ENCODE data around the gene C11orf68. TPM values are rescaled to one million over a fixed set of nuclear protein-coding genes. Genes with fewer than 3 reads are reported as not detected.
"Not testable (repeated sequence)": the region's sequence is repeated elsewhere in the genome, so short reads cannot be mapped to it uniquely, and the experiment has no call there.

Gene C11orf68
- total RNA-seq, 4 donors from 2014 or later = 21.2 to 32.8 (median 26.5) TPM

DNA sequence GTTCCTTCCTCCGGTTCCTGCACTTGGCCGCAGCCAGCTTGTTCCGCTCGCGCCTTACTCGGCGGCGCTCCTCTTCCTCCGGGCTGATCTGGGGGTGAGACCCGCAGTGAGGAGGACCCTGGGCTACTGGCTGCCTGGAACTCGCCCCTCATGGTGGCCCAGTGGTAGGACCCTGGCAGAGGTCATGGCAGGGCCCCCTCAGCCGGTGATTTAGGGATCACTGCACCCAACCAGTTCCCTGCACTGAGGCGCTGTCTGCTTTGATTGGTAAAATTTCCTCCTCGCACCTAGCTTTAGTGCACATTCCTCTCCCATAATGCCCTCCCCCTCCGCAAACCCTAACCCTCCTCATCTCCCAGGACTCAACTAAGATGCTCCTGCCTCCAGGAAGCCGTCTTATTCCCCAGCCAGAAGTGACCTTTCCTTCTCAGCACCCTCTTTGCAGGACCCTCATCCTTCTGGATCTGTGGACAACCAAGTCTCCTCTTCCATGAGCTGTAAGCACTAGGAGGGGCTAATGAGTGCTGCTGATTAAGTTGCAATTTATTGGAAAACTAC, 24.7 kb downstream of the C11orf68 start:
- no peak overlapping the region for H3K4me3 ChIP-seq (ENCODE audit: low read depth, poor library complexity, severe bottlenecking)
- no peak for TF ChIP-seq POLR2A (IDR thresholded peaks at IDR 0.05)
- TF ChIP-seq, protein P1, sequence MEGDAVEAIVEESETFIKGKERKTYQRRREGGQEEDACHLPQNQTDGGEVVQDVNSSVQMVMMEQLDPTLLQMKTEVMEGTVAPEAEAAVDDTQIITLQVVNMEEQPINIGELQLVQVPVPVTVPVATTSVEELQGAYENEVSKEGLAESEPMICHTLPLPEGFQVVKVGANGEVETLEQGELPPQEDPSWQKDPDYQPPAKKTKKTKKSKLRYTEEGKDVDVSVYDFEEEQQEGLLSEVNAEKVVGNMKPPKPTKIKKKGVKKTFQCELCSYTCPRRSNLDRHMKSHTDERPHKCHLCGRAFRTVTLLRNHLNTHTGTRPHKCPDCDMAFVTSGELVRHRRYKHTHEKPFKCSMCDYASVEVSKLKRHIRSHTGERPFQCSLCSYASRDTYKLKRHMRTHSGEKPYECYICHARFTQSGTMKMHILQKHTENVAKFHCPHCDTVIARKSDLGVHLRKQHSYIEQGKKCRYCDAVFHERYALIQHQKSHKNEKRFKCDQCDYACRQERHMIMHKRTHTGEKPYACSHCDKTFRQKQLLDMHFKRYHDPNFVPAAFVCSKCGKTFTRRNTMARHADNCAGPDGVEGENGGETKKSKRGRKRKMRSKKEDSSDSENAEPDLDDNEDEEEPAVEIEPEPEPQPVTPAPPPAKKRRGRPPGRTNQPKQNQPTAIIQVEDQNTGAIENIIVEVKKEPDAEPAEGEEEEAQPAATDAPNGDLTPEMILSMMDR (IDR thresholded peaks at IDR 0.05) = no peak
- 79 to 84% methylated on average over 14 to 16 of the region's 16 CpGs for WGBS, 2 donors
- intact Hi-C loops (cut with DNase I; ENCODE audit: low total_unique reads) = no loop called here
- DNase-seq (ENCODE audit: low spot score in 2 of 2) = peak in 1 of 2 donors; percentile 87

DNA sequence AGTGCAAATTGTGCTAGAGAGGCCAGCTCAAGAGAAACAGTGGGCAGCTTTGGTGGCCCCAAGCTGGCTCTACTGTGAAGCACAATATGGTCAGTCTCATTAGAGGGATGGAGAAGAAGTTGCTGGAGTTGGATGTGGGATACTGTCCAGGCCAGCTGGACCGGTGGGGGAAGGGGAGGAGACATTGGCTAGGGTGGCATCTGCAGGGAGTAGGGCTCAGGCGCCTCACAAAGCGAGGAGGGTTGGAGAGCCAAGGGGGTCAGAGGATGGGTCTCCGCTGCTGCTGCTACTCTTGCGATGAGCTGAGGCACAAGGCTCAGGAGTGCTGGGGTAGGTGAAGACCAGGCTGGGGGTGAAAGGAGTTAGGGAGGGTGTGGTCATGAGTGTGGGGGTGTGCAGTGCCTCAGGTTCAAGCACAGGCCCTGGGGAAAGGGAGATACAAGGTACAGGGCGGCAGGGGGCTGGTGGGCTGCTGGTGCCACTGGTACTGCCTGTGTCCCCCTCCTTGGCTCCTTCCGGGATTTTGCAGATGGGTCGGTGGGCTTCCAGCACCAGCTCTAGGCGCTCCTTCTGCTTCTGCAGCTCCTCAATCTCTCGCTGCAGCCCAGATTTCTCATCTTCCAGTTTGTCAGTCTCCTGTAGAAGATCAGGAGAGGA, 26.1 kb downstream of the C11orf68 start:
- TF ChIP-seq, protein P1 (IDR thresholded peaks at IDR 0.05) = no peak
- TF ChIP-seq POLR2A (IDR thresholded peaks at IDR 0.05) = no peak
- DNase-seq (ENCODE audit: low spot score in 2 of 2) = no peak
- intact Hi-C loops (cut with DNase I; ENCODE audit: low total_unique reads) = no loop called here
- H3K4me3 ChIP-seq (ENCODE audit: low read depth, poor library complexity, severe bottlenecking) = no peak overlapping the region
- 73 to 74% methylated on average over 10 of the region's 10 CpGs for WGBS, 2 donors

DNA sequence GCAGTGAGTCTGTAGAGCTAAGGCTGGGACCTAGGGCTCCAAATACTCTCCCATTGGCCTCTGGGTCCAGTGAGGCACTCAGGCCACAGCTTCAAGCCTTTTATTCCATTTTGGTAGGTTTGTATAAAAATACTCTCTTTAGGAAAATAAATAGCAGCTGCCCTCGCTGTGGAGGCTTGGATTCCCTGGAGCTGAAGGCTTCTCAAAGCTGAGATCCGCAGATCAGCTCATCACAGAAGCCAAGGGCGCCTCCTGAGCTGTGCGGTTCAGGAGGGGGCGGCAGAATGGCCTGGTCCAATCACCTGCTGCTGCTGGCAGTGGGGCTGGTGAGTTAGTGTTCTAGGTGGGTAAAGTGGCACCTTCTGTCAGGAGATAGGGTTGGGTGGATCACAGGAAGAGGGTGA, 26.7 kb downstream of the C11orf68 start:
- WGBS, 2 donors = 64 to 66% methylated on average over 4 to 5 of the region's 5 CpGs
- DNase-seq (ENCODE audit: low spot score in 2 of 2); H3K4me3 ChIP-seq (ENCODE audit: low read depth, poor library complexity, severe bottlenecking); intact Hi-C loops (cut with DNase I; ENCODE audit: low total_unique reads): not testable (repeated sequence)

DNA sequence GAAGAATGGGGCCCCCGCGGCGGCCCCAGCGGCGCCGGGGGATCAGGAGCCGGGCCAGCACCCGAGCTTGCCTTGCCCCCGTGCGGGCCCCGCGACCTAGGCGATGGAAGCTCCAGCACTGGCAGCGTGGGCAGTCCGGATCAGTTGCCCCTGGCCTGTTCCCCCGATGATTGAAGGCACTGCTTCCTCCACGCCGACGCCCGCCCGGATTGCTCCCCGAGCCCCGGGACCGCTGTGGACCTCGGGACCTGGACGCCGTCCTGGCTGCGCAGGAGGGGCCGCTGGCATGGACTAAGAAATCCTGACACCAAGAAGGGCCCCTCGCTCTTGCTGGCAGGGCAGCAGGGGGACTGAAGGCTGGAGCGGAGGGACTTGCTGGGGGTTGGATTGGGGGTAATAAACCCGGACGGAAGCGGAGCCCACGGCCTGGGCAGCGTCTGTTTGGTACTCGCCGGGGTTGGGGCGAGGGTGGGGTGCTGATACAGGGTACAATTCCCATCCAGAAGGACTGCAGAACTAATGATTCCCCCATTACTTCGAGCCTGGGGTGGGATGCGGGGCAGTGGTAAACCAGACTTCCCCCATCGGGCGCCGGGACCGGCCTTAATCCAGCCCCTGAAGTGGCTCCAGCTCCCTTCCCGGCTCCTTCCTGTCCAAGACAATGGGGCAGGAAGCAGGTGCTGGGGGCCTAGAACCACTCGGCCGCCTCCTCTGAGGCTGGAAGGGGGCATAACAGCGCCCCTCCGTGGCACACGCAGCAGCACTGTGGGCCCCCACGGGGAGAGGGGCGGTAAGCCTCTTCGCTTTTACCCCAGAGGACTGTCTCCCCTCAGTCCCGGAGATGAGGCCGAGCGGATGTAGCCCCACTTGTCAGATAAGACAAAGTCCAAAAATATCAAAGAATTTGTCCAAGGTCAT, 27.4 kb downstream of the C11orf68 start:
- DNase-seq (ENCODE audit: low spot score in 2 of 2) = peak in 1 of 2 donors; percentile 91
- peak overlapping the region; percentile 58 for H3K4me3 ChIP-seq (ENCODE audit: low read depth, poor library complexity, severe bottlenecking)
- intact Hi-C loops (cut with DNase I; ENCODE audit: low total_unique reads) = no loop called here
- WGBS, 2 donors = 18 to 20% methylated on average over 29 to 34 of the region's 57 CpGs
- no peak for TF ChIP-seq POLR2A (IDR thresholded peaks at IDR 0.05)
- TF ChIP-seq, protein P1 (IDR thresholded peaks at IDR 0.05) = no peak

DNA sequence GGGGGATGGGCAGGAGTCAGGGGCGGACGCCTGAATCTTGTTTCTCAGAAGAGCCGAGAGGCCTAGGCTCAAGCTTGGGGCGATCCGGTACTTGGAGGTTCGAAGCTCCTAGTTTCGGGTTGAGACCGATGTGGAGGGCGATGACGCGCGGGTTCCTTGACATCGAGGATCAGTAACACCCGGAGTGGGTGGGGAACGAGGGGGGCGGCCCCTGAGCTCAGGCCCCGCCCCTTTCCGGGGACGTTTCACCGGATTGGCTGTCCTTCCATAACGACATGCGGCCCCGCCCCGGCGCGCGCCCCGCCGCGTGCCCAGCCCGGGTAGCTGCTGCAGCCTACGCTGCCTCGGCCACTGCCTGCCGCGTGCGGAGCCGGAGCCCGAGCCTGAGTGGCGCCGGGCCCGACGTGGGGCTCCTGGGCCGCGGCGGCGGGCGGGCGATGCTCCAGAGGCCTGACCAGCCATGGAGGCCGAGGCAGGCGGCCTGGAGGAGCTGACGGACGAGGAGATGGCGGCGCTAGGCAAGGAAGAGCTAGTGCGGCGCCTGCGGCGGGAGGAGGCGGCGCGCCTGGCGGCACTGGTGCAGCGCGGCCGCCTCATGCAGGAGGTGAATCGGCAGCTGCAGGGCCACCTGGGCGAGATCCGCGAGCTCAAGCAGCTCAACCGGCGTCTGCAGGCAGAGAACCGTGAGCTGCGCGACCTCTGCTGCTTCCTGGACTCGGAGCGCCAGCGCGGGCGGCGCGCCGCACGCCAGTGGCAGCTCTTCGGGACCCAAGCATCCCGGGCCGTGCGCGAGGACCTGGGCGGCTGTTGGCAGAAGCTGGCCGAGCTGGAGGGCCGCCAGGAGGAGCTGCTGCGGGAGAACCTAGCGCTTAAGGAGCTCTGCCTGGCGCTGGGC, 28.3 kb downstream of the C11orf68 start, which contains the start of gene CCDC85B:
Gene CCDC85B, plus strand, starts transcription at position 350 of the 895 bp plus-strand sequence. Its CDS starts 111 bp downstream, at position 461.
- 0% methylated on average over 5 to 61 of the region's 94 CpGs for WGBS, 2 donors
- TF ChIP-seq, protein P1 (IDR thresholded peaks at IDR 0.05) = no peak
- peak in 1 of 2 donors; percentile 54 for TF ChIP-seq POLR2A (IDR thresholded peaks at IDR 0.05)
- intact Hi-C loops (cut with DNase I; ENCODE audit: low total_unique reads) = no loop called here
- DNase-seq (ENCODE audit: low spot score in 2 of 2) = peak; percentile 99 to 100
- H3K4me3 ChIP-seq (ENCODE audit: low read depth, poor library complexity, severe bottlenecking) = peak within 1 kb of the TSS; percentile 58
